Smooth muscle cell (in vitro differentiated cells): ENCODE measurements around the gene HES3. TPM values are rescaled to one million over a fixed set of nuclear protein-coding genes. Genes with fewer than 3 reads are reported as not detected.

Experiments used
- DNase-seq: peaks from one replicate; lab custom pipeline; 2025; ENCODE audit not compliant: unreplicated experiment; lab: John Stamatoyannopoulos, UW
- H2AFZ ChIP-seq: fragments of 200-600 bp; sonication (generic); 2 replicates; pipeline ENCODE4 v1.6.0; 2016; ENCODE audit warnings: antibody characterized with exemption, low read depth, mild to moderate bottlenecking
- H3F3A ChIP-seq: fragments of 200-600 bp; sonication (generic); 2 replicates; pipeline ENCODE4 v1.6.0; 2017; ENCODE audit warnings: antibody characterized with exemption, low read depth
- H3K27ac ChIP-seq: fragments of 200-600 bp; sonication (generic); 2 replicates; pipeline ENCODE4 v1.5.1; 2016; ENCODE audit warnings: low read depth, mild to moderate bottlenecking
- H3K27me3 ChIP-seq: fragments of 200-600 bp; sonication (generic); 2 replicates; pipeline ENCODE4 v1.6.1; 2016; ENCODE audit warnings: low read depth, mild to moderate bottlenecking
- H3K36me3 ChIP-seq: fragments of 200-600 bp; sonication (generic); 2 replicates; pipeline ENCODE4 v1.5.1; 2016; ENCODE audit warnings: low read depth
- H3K4me1 ChIP-seq: fragments of 200-600 bp; sonication (generic); 2 replicates; pipeline ENCODE4 v1.5.1; 2016; ENCODE audit warnings: low read depth
- H3K4me2 ChIP-seq: fragments of 200-600 bp; sonication (generic); 2 replicates; pipeline ENCODE4 v1.6.0; 2016; ENCODE audit warnings: mild to moderate bottlenecking
- H3K4me3 ChIP-seq: fragments of 200-600 bp; sonication (generic); 2 replicates; pipeline ENCODE4 v1.5.1; 2016; ENCODE audit warnings: mild to moderate bottlenecking
- H3K79me2 ChIP-seq: fragments of 200-600 bp; sonication (generic); 2 replicates; pipeline ENCODE4 v1.6.0; 2016; ENCODE audit warnings: low read depth, mild to moderate bottlenecking
- H3K9ac ChIP-seq: fragments of 200-600 bp; sonication (generic); 2 replicates; pipeline ENCODE4 v1.6.0; 2016; ENCODE audit warnings: low read depth
- H3K9me3 ChIP-seq: fragments of 200-600 bp; sonication (generic); replicated peaks from 2 replicates; pipeline ENCODE4 v1.5.1; 2016; ENCODE audit warnings: low read depth
- H4K20me1 ChIP-seq: fragments of 200-600 bp; sonication (generic); 2 replicates; pipeline ENCODE4 v1.6.0; 2016; ENCODE audit warnings: low read depth
- WGBS: methylation state at CpG from one replicate; pipeline ENCODE4 v1.1.7; 2016; ENCODE audit warnings: low lambda C conversion rate; 5-methylcytosine and 5-hydroxymethylcytosine counted together
- polyA plus RNA-seq: library from polyadenylated mRNA; unstranded; fragments of >200 nt; fragmentation: Nextera tagmentation; extraction: Ambion mirVana; gene quantifications from 2 replicates; pipeline ENCODE4 v1.2.1, GENCODE V29; 2016
- total RNA-seq: library from RNA; depleted of rRNA; stranded (reverse); fragments of >200 nt; gene quantifications from 2 replicates; pipeline ENCODE4 v1.2.3, GENCODE V29; 2014
- TF ChIP-seq, protein P1 (sequence below): fragments of 200-600 bp; sonication (generic); IDR thresholded peaks from 2 replicates; pipeline ENCODE4 v1.5.1; 2017; ENCODE audit warnings: borderline replicate concordance, mild to moderate bottlenecking, antibody characterized with exemption; ENCODE audit not compliant: insufficient read depth, poor library complexity, severe bottlenecking

Gene HES3
- total and polyA plus RNA-seq, 2 experiments from 2014 or later = not detected

DNA sequence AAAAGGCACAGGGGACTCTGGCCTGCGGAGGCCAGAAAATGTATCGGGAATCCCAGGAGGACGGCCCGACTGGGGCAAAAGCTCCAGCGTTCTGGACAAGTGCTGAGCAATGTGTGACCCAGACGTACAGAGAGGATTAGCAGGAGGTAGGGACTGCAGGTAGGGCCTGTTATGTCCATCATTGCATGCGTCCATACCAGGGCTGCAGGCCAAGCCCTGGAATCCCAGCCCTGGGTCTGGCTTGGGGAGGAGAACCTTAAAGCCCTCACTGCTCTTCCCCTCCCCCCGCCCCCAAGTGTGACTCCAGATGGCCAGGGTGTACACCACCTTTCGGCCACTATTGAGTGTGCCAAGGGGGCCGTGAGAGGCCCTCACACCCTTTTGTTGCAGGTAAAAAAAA, 36.1 kb upstream of the HES3 start:
- peaks cover 20% of the 10 kb centered on the region for H3K4me1 ChIP-seq
- H3K9me3 ChIP-seq = no peaks in the 10 kb centered on the region
- H2AFZ ChIP-seq = no peak overlapping the region
- no peak overlapping the region for H3K9ac ChIP-seq
- TF ChIP-seq, protein P1, sequence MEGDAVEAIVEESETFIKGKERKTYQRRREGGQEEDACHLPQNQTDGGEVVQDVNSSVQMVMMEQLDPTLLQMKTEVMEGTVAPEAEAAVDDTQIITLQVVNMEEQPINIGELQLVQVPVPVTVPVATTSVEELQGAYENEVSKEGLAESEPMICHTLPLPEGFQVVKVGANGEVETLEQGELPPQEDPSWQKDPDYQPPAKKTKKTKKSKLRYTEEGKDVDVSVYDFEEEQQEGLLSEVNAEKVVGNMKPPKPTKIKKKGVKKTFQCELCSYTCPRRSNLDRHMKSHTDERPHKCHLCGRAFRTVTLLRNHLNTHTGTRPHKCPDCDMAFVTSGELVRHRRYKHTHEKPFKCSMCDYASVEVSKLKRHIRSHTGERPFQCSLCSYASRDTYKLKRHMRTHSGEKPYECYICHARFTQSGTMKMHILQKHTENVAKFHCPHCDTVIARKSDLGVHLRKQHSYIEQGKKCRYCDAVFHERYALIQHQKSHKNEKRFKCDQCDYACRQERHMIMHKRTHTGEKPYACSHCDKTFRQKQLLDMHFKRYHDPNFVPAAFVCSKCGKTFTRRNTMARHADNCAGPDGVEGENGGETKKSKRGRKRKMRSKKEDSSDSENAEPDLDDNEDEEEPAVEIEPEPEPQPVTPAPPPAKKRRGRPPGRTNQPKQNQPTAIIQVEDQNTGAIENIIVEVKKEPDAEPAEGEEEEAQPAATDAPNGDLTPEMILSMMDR = no peak
- H4K20me1 ChIP-seq = no peaks in the 10 kb centered on the region
- no peak overlapping the region for H3K27ac ChIP-seq
- H3K27me3 ChIP-seq = peaks cover 3% of the 10 kb centered on the region
- H3F3A ChIP-seq = no peaks in the 10 kb centered on the region
- H3K36me3 ChIP-seq = no peaks in the 10 kb centered on the region
- 88% methylated on average over 10 of the region's 10 CpGs for WGBS
- no peak overlapping the region for H3K4me2 ChIP-seq
- no peaks in the 10 kb centered on the region for H3K79me2 ChIP-seq
- H3K4me3 ChIP-seq = no peak overlapping the region
- no peak for DNase-seq

DNA sequence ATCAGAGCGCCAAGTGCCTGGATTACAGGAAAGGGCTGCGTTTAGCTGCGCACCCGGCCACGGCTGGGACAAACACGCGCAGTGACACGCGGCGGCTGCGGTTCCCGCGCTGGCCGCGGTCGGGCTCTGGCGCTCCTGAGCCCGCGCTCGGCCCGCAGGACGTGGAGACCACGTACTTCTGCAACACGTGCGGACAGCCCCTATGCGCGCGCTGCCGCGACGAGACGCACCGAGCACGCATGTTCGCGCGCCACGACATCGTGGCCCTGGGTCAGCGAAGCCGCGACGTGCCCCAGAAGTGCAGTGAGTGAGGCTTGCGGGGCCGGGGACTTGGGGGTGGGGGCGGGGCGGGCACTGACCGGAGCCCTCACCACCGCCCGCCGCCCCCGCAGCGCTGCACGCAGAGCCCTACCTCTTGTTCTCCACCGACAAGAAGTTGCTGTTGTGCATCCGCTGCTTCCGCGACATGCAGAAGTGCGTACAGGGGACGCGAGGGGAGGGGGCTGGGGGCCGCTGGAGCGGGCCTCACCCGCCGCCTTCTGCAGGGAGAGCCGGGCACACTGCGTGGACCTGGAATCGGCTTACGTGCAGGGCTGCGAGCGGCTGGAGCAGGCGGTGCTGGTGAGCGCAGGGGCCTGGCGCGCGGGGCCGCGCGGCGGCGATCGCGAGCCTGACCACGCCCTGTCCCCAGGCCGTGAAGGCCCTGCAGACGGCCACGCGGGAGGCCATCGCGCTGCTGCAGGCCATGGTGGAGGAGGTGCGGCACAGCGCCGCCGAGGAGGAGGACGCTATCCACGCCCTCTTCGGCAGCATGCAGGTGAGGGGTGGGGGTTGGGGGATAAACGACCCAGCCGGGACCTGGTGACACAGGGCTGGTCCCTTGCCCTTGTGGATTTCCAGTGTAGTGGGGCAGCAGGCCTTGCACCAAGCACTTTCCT, 35.0 kb upstream of the HES3 start:
- Histone ChIP-seq H3K79me2 (no peaks in the 10 kb centered on the region), H3K36me3 (no peaks in the 10 kb centered on the region), H3K27me3 (peaks cover 3% of the 10 kb centered on the region), H3K4me3 (peak overlapping the region; percentile 54), H3K9me3 (no peaks in the 10 kb centered on the region), H3K27ac (no peak overlapping the region), H3K4me1 (peaks cover 20% of the 10 kb centered on the region), H3K4me2 (peak overlapping the region; percentile 94), H2AFZ (peak overlapping the region; percentile 81), H4K20me1 (no peaks in the 10 kb centered on the region), H3F3A (no peaks in the 10 kb centered on the region), H3K9ac (no peak overlapping the region)
- WGBS = 4% methylated on average over 79 of the region's 99 CpGs
- no peak for DNase-seq
- TF ChIP-seq, protein P1 = peak; percentile 41

- Histone ChIP-seq H2AFZ (no peak overlapping the region), H4K20me1 (no peaks in the 10 kb centered on the region), H3K79me2 (no peaks in the 10 kb centered on the region), H3K9me3 (no peaks in the 10 kb centered on the region), H3K36me3 (no peaks in the 10 kb centered on the region), H3K27me3 (peaks cover 3% of the 10 kb centered on the region), H3K4me3 (peak overlapping the region; percentile 54), H3K4me1 (peaks cover 20% of the 10 kb centered on the region), H3K4me2 (peak overlapping the region; percentile 94), H3K9ac (no peak overlapping the region), H3F3A (no peaks in the 10 kb centered on the region), H3K27ac (no peak overlapping the region)
- DNase-seq = no peak
- TF ChIP-seq, protein P1 = no peak
- WGBS = 86% methylated on average over 17 of the region's 17 CpGs
These were observed 34.1 kb upstream of the HES3 start for GRCh38 chr1:6209661-6210580.
